ENCODE data around the gene GATA5.

The GATA5 gene

DNA sequence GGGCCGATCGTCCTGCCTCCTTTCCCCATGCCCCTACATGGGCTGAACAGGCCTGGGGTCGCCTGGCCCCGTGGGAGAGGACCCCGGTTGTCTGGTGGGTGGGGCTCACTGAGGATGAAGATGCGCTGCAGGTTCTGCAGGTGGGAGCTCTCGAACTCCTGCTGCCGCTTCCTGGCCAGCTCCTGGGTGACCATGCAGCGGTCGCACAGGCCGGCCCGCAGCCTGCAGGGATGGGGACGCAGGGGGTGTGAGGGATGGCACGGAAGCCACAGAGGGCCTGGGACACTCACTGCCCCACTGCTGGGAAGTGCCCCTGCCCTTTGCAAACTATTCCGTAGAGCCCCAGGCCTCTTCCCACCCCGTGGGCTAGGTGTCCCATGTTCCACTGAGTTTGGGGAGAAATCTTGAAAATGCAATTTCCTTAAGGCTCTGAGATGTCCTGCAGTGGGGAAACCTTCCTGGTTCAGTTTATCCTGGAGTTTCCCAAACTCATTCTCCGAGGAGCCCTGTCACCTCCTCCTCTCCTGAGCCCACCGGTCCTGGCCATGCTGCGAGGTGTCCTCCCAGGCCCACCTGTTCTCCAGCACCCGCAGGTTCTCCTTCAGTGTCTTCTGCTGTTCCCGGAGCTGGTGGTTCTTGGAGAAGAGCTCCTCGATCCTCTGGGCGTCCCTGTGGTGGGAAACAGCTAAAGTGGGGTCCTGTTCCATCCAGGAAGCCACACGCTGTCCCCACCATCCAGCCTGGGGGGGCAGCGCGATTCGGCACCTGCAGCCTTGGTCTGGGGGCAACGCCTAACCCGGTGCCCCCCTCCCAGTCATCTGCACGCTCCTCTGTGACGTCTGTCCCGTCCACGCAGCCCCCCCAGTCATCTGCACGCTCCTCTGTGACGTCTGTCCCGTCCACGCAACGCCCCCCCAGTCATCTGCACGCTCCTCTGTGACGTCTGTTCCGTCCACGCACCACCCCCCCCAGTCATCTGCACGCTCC, 58.9 kb downstream of the GATA5 start:
- no peak for DNase-seq (ENCODE audit: low read depth)

DNA sequence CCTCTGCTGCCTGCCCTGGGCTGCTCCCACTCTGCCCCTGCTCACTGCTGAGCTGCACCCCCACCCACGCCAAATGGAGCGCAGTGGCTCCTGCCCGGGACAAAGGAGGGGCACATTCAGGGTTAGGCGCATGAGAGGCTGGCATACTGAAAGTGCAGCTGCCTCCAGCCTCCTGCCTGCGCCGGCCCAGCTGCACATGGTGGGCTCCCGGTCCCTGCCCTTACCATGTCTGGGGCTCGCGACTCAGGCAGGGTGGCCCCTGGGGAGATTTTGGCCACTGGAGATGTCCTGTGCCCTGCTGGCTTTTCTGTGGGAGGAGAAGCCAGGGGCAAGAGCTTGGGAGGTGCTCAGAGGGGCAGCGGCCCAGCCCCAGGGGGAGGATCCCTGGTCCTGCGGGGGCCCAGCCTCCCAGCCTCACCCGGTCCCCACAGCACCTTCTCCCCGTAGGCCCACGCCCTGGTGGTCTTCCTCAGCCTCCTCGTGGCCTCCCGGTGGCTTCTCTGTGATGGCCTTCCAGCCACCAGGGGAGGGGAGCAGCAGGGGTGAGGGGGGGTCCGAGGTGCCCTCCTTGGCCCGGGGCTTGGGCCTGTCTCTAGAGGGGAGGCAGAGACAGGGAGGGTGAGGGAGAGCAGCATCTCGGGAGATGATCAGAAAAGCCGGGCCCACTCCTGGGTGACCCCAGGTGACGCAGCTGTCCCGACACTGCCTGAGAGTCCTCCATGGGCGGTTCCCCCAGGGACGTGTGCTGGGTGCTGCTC, 60.3 kb downstream of the GATA5 start:
- no peak for DNase-seq (ENCODE audit: low read depth)

DNA sequence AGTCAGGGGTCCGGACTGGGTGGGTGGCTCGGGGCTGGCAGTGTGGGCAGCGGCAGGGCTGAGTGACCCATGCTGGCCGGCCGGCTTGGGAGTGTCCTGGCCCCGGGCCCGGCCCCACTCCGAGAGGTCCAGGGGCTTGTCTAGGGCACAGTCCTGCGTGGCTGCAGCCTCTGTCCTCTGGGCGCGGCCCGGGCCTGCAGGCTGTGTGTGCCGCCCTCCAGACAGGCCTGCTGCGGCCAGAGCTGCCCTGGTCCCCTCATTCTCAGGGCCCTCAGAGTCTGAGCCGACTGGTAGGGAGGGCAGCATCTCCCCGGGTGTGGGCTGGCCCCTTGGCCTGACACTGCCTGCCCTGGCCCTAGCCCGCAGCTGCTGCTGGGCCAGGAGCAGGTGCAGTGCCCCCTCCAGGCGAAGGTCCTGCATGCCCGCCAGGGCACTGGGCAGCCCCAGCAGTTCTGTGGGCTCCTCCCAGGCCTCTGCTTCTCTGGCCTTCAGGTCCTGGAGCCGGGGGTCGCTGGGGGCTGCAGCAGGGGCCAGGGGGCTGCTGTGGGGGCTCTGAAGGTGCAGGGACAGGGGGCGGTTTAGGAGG, 61.8 kb downstream of the GATA5 start:
- no peak for DNase-seq (ENCODE audit: low read depth)

Data from fibroblast of the conjunctiva (primary cell).